ENCODE results near the gene ADARB2. TPM values are rescaled to one million over a fixed set of nuclear protein-coding genes. Genes with fewer than 3 reads are reported as not detected.

Gene ADARB2
- total and polyA plus RNA-seq, 2 experiments from 2014 or later, result 0.13 to 0.48 TPM

GRCh38 chr10:1142596-1142995, 594.7 kb downstream of the ADARB2 start:
- Histone ChIP-seq H3K9me2 (replicated peaks; ENCODE audit: insufficient read depth) (no peaks in the 10 kb centered on the region), H3K27me3 (no peaks in the 10 kb centered on the region), H3K79me2 (no peaks in the 10 kb centered on the region), H3K36me3 (replicated peaks; ENCODE audit: insufficient read depth, low read depth) (no peaks in the 10 kb centered on the region), H2AFZ (no peak overlapping the region), H3K9me3 (ENCODE audit: low read depth) (peaks cover 7% of the 10 kb centered on the region), H4K20me1 (ENCODE audit: insufficient read depth, poor library complexity, severe bottlenecking) (no peaks in the 10 kb centered on the region), H3K27ac (no peak overlapping the region), H3K4me3 (no peak overlapping the region), H3K4me2 (no peak overlapping the region), H3K4me1 (ENCODE audit: insufficient read depth) (no peaks in the 10 kb centered on the region)
- DNase-seq (ENCODE audit: low spot score), result no peak
- no peak for TF ChIP-seq CTCF (IDR thresholded peaks at IDR 0.05; ENCODE audit: poor library complexity)
- TF ChIP-seq EZH2phosphoT487 (IDR thresholded peaks at IDR 0.05; ENCODE audit: low read depth, severe bottlenecking, unreplicated experiment), result no peak
- no peak for TF ChIP-seq EZH2 (IDR thresholded peaks at IDR 0.05; ENCODE audit: borderline replicate concordance)
- WGBS (ENCODE audit: low lambda C conversion rate, missing lambda C conversion rate), result 62% methylated on average over 3 of the region's 3 CpGs

- H3K36me3 ChIP-seq (replicated peaks; ENCODE audit: insufficient read depth, low read depth), result no peaks in the 10 kb centered on the region
- no peak overlapping the region for H3K4me2 ChIP-seq
- H4K20me1 ChIP-seq (ENCODE audit: insufficient read depth, poor library complexity, severe bottlenecking), result no peaks in the 10 kb centered on the region
- DNase-seq (ENCODE audit: low spot score), result no peak
- no peak overlapping the region for H3K4me3 ChIP-seq
- 95% methylated on average over 11 of the region's 11 CpGs for WGBS (ENCODE audit: low lambda C conversion rate, missing lambda C conversion rate)
- no peak overlapping the region for H2AFZ ChIP-seq
- H3K27me3 ChIP-seq, result no peaks in the 10 kb centered on the region
- no peaks in the 10 kb centered on the region for H3K9me2 ChIP-seq (replicated peaks; ENCODE audit: insufficient read depth)
- no peaks in the 10 kb centered on the region for H3K4me1 ChIP-seq (ENCODE audit: insufficient read depth)
- peaks cover 7% of the 10 kb centered on the region for H3K9me3 ChIP-seq (ENCODE audit: low read depth)
- TF ChIP-seq EZH2phosphoT487 (IDR thresholded peaks at IDR 0.05; ENCODE audit: low read depth, severe bottlenecking, unreplicated experiment) (no peak), EZH2 (IDR thresholded peaks at IDR 0.05; ENCODE audit: borderline replicate concordance) (no peak), CTCF (IDR thresholded peaks at IDR 0.05; ENCODE audit: poor library complexity) (no peak)
- H3K79me2 ChIP-seq, result no peaks in the 10 kb centered on the region
- H3K27ac ChIP-seq, result no peak overlapping the region
Observed at GRCh38 chr10:1141701-1142100, 595.6 kb downstream of the ADARB2 start.

- DNase-seq (ENCODE audit: low spot score), result no peak
- Histone ChIP-seq H3K4me2 (no peak overlapping the region), H3K36me3 (replicated peaks; ENCODE audit: insufficient read depth, low read depth) (no peaks in the 10 kb centered on the region), H3K4me1 (ENCODE audit: insufficient read depth) (no peaks in the 10 kb centered on the region), H4K20me1 (ENCODE audit: insufficient read depth, poor library complexity, severe bottlenecking) (no peaks in the 10 kb centered on the region), H3K27ac (no peak overlapping the region), H2AFZ (no peak overlapping the region), H3K9me2 (replicated peaks; ENCODE audit: insufficient read depth) (no peaks in the 10 kb centered on the region), H3K4me3 (no peak overlapping the region), H3K9me3 (ENCODE audit: low read depth) (peaks cover 7% of the 10 kb centered on the region), H3K79me2 (no peaks in the 10 kb centered on the region), H3K27me3 (no peaks in the 10 kb centered on the region)
- TF ChIP-seq CTCF (IDR thresholded peaks at IDR 0.05; ENCODE audit: poor library complexity), result no peak
- no peak for TF ChIP-seq EZH2 (IDR thresholded peaks at IDR 0.05; ENCODE audit: borderline replicate concordance)
- no peak for TF ChIP-seq EZH2phosphoT487 (IDR thresholded peaks at IDR 0.05; ENCODE audit: low read depth, severe bottlenecking, unreplicated experiment)
- 77% methylated on average over 7 of the region's 7 CpGs for WGBS (ENCODE audit: low lambda C conversion rate, missing lambda C conversion rate)
Observed at GRCh38 chr10:1141261-1141660, 596.1 kb downstream of the ADARB2 start.

GRCh38 chr10:1138529-1138928, 598.8 kb downstream of the ADARB2 start:
- no peak overlapping the region for H2AFZ ChIP-seq
- H3K27me3 ChIP-seq, result no peaks in the 10 kb centered on the region
- no peaks in the 10 kb centered on the region for H3K36me3 ChIP-seq (replicated peaks; ENCODE audit: insufficient read depth, low read depth)
- H3K4me3 ChIP-seq, result no peak overlapping the region
- H3K4me1 ChIP-seq (ENCODE audit: insufficient read depth), result no peaks in the 10 kb centered on the region
- H3K79me2 ChIP-seq, result no peaks in the 10 kb centered on the region
- H3K9me3 ChIP-seq (ENCODE audit: low read depth), result no peaks in the 10 kb centered on the region
- no peaks in the 10 kb centered on the region for H4K20me1 ChIP-seq (ENCODE audit: insufficient read depth, poor library complexity, severe bottlenecking)
- H3K27ac ChIP-seq, result no peak overlapping the region
- H3K9me2 ChIP-seq (replicated peaks; ENCODE audit: insufficient read depth), result no peaks in the 10 kb centered on the region
- no peak for TF ChIP-seq EZH2 (IDR thresholded peaks at IDR 0.05; ENCODE audit: borderline replicate concordance)
- TF ChIP-seq CTCF (IDR thresholded peaks at IDR 0.05; ENCODE audit: poor library complexity), result no peak
- TF ChIP-seq EZH2phosphoT487 (IDR thresholded peaks at IDR 0.05; ENCODE audit: low read depth, severe bottlenecking, unreplicated experiment), result no peak
- no peak for DNase-seq (ENCODE audit: low spot score)
- WGBS (ENCODE audit: low lambda C conversion rate, missing lambda C conversion rate), result 89% methylated on average over 1 of the region's 1 CpG
- no peak overlapping the region for H3K4me2 ChIP-seq

All from hepatocyte (in vitro differentiated cells).